SKM-1 treated with dmso at 0.1 percent for 144 hours (cell line): ENCODE data around the gene ADAMTS15.
A peak's percentile ranks its signal among the peaks of the same experiment; 100 is the strongest.
"Not testable (repeated sequence)": the region's sequence is repeated elsewhere in the genome, so short reads cannot be mapped to it uniquely, and the experiment has no call there.

Experiments used
- DNase-seq: peaks from one replicate; lab custom pipeline; 2025; ENCODE audit not compliant: unreplicated experiment; lab: John Stamatoyannopoulos, UW

The ADAMTS15 gene

GRCh38 chr11:130434521-130435223, 13.8 kb upstream of the ADAMTS15 start:
- DNase-seq, result peak; percentile 60

GRCh38 chr11:130435671-130436070, 12.8 kb upstream of the ADAMTS15 start:
- no peak for DNase-seq

- DNase-seq, result no peak
Measured at GRCh38 chr11:130436171-130436570, 12.3 kb upstream of the ADAMTS15 start.

GRCh38 chr11:130437848-130438247, 10.6 kb upstream of the ADAMTS15 start:
- no peak for DNase-seq

- DNase-seq, result not testable (repeated sequence)
Measured at GRCh38 chr11:130438401-130439159, 9.9 kb upstream of the ADAMTS15 start.

GRCh38 chr11:130439160-130439519, 9.3 kb upstream of the ADAMTS15 start:
- DNase-seq, result no peak

- DNase-seq, result no peak
Measured at GRCh38 chr11:130439876-130440275, 8.6 kb upstream of the ADAMTS15 start.

- DNase-seq, result no peak
Measured at GRCh38 chr11:130441719-130442118, 6.7 kb upstream of the ADAMTS15 start.

GRCh38 chr11:130442737-130443136, 5.7 kb upstream of the ADAMTS15 start:
- no peak for DNase-seq

GRCh38 chr11:130445788-130446187, 2.7 kb upstream of the ADAMTS15 start:
- no peak for DNase-seq

- DNase-seq, result no peak
Measured at GRCh38 chr11:130448039-130448415, 418 bp upstream of the ADAMTS15 start.

- no peak for DNase-seq
Measured at GRCh38 chr11:130449310-130449990, 1.0 kb downstream of the ADAMTS15 start.

GRCh38 chr11:130449996-130450769, 1.7 kb downstream of the ADAMTS15 start:
- DNase-seq, result no peak

- no peak for DNase-seq
Measured at GRCh38 chr11:130451231-130452019, 3.0 kb downstream of the ADAMTS15 start.

- DNase-seq, result no peak
Measured at GRCh38 chr11:130452176-130452575, 3.7 kb downstream of the ADAMTS15 start.

- no peak for DNase-seq
Measured at GRCh38 chr11:130452940-130453339, 4.5 kb downstream of the ADAMTS15 start.

GRCh38 chr11:130454491-130455252, 6.2 kb downstream of the ADAMTS15 start:
- DNase-seq, result no peak

GRCh38 chr11:130455483-130456127, 7.2 kb downstream of the ADAMTS15 start:
- DNase-seq, result no peak

GRCh38 chr11:130456286-130456685, 7.8 kb downstream of the ADAMTS15 start:
- DNase-seq, result no peak
